H1 (cell line): ENCODE results near the gene PRDX5. TPM values are rescaled to one million over a fixed set of nuclear protein-coding genes. Genes with fewer than 3 reads are reported as not detected.

ENCODE experiments used
- PHF8 ChIP-seq: fragments of 200-600 bp; sonication (generic); conservative IDR thresholded peaks from 2 replicates; pipeline ENCODE4 v1.7.1; 2012; ENCODE audit warnings: low read depth, mild to moderate bottlenecking, inconsistent platforms, low read length, moderate library complexity
- SP1 ChIP-seq: IDR thresholded peaks from 2 replicates; pipeline ENCODE4 v1.6.1; 2011; ENCODE audit warnings: low read depth, low read length
- polyA plus RNA-seq, 7 experiments: library from polyadenylated mRNA; depleted of rRNA in 3 of 7; stranded (reverse) in 5 of 7; unstranded in 2 of 7; fragments of >200 nt in 5 of 7; fragments of 200-250 nt in 2 of 7; gene quantifications; 1 replicate in 5 of 7; 2 replicates in 1 of 7; 4 replicates in 1 of 7; pipeline versions ENCODE4 v1.2.1 to v1.2.3, GENCODE V29; 2011 to 2013; ENCODE audit warnings: missing spikeins in 2 of 7, mixed read lengths in 2 of 7
- total RNA-seq: library from RNA; stranded (reverse); fragmentation: NEBNext Ultra II Directional; extraction: Animal tissue kit (Norgen Biotek cat#: 25700); gene quantifications from 2 replicates; pipeline ENCODE4 v1.2.1, GENCODE V29; 2021

The PRDX5 gene
- total and polyA plus RNA-seq, 2 of the 8 experiments (the other 6 are each of a cell fraction or from before 2014, with no cell fraction given), result 201 to 582 TPM

DNA sequence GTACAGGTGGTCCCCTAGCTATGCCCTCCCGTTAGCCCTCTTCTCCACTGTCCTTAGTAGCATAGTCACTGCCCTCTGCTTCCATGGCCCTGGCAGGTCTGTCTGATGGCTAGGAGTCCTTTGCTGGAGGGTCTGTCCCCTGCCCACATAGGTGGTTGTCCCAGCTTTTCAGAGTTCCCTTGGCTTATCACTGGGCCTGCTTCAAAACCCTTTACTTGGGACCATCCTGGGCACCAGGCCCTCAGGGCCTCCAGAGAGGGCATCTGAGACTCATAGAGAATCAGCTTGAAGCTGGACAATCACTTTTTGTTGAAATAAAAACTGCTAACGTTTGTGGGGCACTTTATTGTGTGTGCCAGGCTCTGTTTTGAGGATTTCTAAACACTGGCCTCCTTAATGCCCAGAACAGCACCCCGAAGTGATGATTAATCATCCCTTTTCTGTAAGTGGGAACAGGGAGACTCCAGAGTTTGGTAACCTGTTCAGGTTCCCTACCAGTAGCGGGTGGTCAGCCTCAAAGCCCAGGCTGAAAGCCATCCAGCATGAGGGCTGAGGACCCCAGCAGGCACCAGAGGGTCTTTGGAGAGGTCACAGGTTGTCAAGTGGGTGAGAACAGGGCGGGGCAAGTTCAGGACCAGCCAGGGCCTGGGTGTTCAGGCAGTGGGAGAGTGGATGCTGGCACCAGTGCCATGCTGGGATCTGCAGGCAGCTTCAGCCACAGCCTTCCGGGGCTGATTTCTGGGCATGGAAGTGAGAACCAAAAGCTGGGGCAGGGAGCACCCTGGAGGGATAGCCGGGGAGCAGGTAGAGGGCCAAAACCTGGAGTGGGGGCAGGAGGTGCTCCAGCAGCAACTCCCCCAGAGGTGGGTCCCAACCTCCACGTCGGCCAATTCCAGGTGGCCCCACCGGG lies 27.3 kb upstream of the PRDX5 start (continued):
- no peak for TF ChIP-seq SP1
- TF ChIP-seq PHF8, result no peak
